ENCODE measurements around the gene SERGEF.

DNA sequence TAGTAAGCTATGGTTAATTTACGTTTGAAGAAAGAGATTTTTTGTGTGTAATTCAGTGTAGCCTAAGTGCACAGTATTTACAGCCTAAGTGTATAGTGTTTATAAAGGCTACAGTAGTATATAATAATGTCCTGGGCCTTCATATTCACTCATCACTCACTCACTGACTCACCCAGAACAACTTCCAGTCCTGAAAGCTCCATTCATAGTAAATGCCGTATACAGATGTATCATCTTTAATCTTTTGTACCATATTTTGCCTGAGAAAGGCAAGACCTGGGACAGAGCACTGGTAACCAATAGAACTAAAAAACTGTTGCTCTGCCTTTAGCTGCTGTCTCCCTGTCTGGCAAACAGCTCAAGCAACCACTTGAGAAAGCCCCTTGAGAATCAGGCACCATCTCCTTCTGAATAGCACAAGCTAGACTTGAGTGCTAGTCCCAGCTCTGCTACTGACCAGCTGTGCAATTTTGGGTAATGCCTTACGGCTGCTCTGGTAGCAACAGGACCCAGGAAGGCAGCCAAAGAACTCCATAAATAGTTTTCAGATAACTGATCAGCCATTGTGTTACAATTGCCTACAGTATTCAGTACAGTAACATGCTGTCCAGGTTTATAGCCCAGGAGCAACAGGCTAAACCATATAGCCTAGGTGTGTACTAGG, 146.9 kb downstream of the SERGEF start:
- TF ChIP-seq POLR2AphosphoS5 (IDR thresholded peaks at IDR 0.05; ENCODE audit: low read depth) (no peak), SPI1 (IDR thresholded peaks at IDR 0.05; ENCODE audit: borderline replicate concordance, low read depth) (no peak)
- TF ChIP-seq, protein P1, sequence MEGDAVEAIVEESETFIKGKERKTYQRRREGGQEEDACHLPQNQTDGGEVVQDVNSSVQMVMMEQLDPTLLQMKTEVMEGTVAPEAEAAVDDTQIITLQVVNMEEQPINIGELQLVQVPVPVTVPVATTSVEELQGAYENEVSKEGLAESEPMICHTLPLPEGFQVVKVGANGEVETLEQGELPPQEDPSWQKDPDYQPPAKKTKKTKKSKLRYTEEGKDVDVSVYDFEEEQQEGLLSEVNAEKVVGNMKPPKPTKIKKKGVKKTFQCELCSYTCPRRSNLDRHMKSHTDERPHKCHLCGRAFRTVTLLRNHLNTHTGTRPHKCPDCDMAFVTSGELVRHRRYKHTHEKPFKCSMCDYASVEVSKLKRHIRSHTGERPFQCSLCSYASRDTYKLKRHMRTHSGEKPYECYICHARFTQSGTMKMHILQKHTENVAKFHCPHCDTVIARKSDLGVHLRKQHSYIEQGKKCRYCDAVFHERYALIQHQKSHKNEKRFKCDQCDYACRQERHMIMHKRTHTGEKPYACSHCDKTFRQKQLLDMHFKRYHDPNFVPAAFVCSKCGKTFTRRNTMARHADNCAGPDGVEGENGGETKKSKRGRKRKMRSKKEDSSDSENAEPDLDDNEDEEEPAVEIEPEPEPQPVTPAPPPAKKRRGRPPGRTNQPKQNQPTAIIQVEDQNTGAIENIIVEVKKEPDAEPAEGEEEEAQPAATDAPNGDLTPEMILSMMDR (IDR thresholded peaks at IDR 0.05; ENCODE audit: insufficient read depth, low read length), result no peak
- TF ChIP-seq, protein P2, sequence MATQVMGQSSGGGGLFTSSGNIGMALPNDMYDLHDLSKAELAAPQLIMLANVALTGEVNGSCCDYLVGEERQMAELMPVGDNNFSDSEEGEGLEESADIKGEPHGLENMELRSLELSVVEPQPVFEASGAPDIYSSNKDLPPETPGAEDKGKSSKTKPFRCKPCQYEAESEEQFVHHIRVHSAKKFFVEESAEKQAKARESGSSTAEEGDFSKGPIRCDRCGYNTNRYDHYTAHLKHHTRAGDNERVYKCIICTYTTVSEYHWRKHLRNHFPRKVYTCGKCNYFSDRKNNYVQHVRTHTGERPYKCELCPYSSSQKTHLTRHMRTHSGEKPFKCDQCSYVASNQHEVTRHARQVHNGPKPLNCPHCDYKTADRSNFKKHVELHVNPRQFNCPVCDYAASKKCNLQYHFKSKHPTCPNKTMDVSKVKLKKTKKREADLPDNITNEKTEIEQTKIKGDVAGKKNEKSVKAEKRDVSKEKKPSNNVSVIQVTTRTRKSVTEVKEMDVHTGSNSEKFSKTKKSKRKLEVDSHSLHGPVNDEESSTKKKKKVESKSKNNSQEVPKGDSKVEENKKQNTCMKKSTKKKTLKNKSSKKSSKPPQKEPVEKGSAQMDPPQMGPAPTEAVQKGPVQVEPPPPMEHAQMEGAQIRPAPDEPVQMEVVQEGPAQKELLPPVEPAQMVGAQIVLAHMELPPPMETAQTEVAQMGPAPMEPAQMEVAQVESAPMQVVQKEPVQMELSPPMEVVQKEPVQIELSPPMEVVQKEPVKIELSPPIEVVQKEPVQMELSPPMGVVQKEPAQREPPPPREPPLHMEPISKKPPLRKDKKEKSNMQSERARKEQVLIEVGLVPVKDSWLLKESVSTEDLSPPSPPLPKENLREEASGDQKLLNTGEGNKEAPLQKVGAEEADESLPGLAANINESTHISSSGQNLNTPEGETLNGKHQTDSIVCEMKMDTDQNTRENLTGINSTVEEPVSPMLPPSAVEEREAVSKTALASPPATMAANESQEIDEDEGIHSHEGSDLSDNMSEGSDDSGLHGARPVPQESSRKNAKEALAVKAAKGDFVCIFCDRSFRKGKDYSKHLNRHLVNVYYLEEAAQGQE (IDR thresholded peaks at IDR 0.05; ENCODE audit: insufficient replicate concordance, low read depth), result no peak

Data from HL-60 (cell line).